ENCODE measurements around the gene ANKZF1. TPM values are rescaled to one million over a fixed set of nuclear protein-coding genes. Genes with fewer than 3 reads are reported as not detected.
A peak's percentile ranks its signal among the peaks of the same experiment; 100 is the strongest.
"Not testable (repeated sequence)": the region's sequence is repeated elsewhere in the genome, so short reads cannot be mapped to it uniquely, and the experiment has no call there.

Gene ANKZF1
- total RNA-seq, 1 donor from 2014 or later, result 43.8 TPM

GRCh38 chr2:219254590-219255201 is 25.1 kb downstream of the ANKZF1 start:
- Histone ChIP-seq H2AFZ (ENCODE audit: low read depth, low read length) (peak overlapping the region; percentile 70), H3K9me3 (ENCODE audit: insufficient read depth, low read depth, low read length) (no peaks in the 10 kb centered on the region), H3K79me2 (ENCODE audit: insufficient read depth, low read length) (no peaks in the 10 kb centered on the region), H3K4me1 (ENCODE audit: insufficient read depth, low read length) (peaks cover 38% of the 10 kb centered on the region), H3K27me3 (ENCODE audit: insufficient read depth, low read length) (peaks cover 29% of the 10 kb centered on the region), H3K36me3 (ENCODE audit: insufficient read depth, low read length) (no peaks in the 10 kb centered on the region), H3K27ac (ENCODE audit: low read depth, low read length) (no peak overlapping the region), H3K9ac (ENCODE audit: low read length) (peak overlapping the region; percentile 49), H3K4me3 (ENCODE audit: insufficient read depth, low read depth, low read length) (peak overlapping the region; percentile 47), H3K4me2 (ENCODE audit: low read length) (peak overlapping the region; percentile 94), H4K20me1 (ENCODE audit: insufficient read depth, low read length) (peaks cover 3% of the 10 kb centered on the region)
- H3K4me1 Mint-ChIP-seq (ENCODE audit: low read depth, unreplicated experiment), result peaks cover 22% of the 10 kb centered on the region
- H3K4me3 Mint-ChIP-seq (ENCODE audit: unreplicated experiment), result peak overlapping the region; percentile 37
- H3K27me3 Mint-ChIP-seq (ENCODE audit: low read depth, unreplicated experiment), result peaks cover 22% of the 10 kb centered on the region
- H3K36me3 Mint-ChIP-seq (ENCODE audit: low read depth, unreplicated experiment), result peaks cover 3% of the 10 kb centered on the region
- H3K9me3 Mint-ChIP-seq (ENCODE audit: unreplicated experiment), result no peaks in the 10 kb centered on the region
- DNase-seq (ENCODE audit: low read depth) (no peak), FAIRE-seq (no peak)
- TF ChIP-seq, protein P1, sequence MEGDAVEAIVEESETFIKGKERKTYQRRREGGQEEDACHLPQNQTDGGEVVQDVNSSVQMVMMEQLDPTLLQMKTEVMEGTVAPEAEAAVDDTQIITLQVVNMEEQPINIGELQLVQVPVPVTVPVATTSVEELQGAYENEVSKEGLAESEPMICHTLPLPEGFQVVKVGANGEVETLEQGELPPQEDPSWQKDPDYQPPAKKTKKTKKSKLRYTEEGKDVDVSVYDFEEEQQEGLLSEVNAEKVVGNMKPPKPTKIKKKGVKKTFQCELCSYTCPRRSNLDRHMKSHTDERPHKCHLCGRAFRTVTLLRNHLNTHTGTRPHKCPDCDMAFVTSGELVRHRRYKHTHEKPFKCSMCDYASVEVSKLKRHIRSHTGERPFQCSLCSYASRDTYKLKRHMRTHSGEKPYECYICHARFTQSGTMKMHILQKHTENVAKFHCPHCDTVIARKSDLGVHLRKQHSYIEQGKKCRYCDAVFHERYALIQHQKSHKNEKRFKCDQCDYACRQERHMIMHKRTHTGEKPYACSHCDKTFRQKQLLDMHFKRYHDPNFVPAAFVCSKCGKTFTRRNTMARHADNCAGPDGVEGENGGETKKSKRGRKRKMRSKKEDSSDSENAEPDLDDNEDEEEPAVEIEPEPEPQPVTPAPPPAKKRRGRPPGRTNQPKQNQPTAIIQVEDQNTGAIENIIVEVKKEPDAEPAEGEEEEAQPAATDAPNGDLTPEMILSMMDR (IDR thresholded peaks at IDR 0.05; ENCODE audit: insufficient read depth, low read depth, low read length), result no peak
- H3K27ac Mint-ChIP-seq (ENCODE audit: unreplicated experiment), result peak overlapping the region; percentile 74

DNA sequence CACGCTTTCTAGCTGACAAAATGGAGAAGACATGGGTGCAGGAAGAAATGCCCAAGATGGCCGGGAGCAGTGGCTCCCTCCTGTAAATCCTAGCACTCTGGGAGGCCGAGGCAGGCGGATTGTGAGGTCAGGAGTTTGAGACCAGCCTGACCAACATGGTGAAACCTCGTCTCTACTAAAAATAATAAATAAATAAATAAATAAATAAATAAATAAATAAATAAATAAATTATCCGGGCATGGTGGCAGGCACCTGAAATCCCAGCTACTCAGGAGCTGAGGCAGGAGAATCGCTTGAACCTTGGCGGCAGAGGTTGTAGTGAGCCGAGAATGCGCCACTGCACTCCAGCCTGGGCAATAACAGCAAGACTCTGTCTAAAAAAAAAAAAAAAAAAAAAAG is 29.3 kb downstream of the ANKZF1 start:
- H3K79me2 ChIP-seq (ENCODE audit: insufficient read depth, low read length); H3K4me3 ChIP-seq (ENCODE audit: insufficient read depth, low read depth, low read length); H4K20me1 ChIP-seq (ENCODE audit: insufficient read depth, low read length); H3K36me3 Mint-ChIP-seq (ENCODE audit: low read depth, unreplicated experiment); H3K27ac ChIP-seq (ENCODE audit: low read depth, low read length); H3K4me1 ChIP-seq (ENCODE audit: insufficient read depth, low read length); H3K9ac ChIP-seq (ENCODE audit: low read length); FAIRE-seq; H2AFZ ChIP-seq (ENCODE audit: low read depth, low read length); H3K4me2 ChIP-seq (ENCODE audit: low read length); H3K4me1 Mint-ChIP-seq (ENCODE audit: low read depth, unreplicated experiment); H3K4me3 Mint-ChIP-seq (ENCODE audit: unreplicated experiment); DNase-seq (ENCODE audit: low read depth); H3K36me3 ChIP-seq (ENCODE audit: insufficient read depth, low read length); H3K9me3 Mint-ChIP-seq (ENCODE audit: unreplicated experiment); H3K9me3 ChIP-seq (ENCODE audit: insufficient read depth, low read depth, low read length); H3K27ac Mint-ChIP-seq (ENCODE audit: unreplicated experiment): not testable (repeated sequence)
- H3K27me3 Mint-ChIP-seq (ENCODE audit: low read depth, unreplicated experiment), result peaks cover 31% of the 10 kb centered on the region
- H3K27me3 ChIP-seq (ENCODE audit: insufficient read depth, low read length), result peaks cover 44% of the 10 kb centered on the region

DNA sequence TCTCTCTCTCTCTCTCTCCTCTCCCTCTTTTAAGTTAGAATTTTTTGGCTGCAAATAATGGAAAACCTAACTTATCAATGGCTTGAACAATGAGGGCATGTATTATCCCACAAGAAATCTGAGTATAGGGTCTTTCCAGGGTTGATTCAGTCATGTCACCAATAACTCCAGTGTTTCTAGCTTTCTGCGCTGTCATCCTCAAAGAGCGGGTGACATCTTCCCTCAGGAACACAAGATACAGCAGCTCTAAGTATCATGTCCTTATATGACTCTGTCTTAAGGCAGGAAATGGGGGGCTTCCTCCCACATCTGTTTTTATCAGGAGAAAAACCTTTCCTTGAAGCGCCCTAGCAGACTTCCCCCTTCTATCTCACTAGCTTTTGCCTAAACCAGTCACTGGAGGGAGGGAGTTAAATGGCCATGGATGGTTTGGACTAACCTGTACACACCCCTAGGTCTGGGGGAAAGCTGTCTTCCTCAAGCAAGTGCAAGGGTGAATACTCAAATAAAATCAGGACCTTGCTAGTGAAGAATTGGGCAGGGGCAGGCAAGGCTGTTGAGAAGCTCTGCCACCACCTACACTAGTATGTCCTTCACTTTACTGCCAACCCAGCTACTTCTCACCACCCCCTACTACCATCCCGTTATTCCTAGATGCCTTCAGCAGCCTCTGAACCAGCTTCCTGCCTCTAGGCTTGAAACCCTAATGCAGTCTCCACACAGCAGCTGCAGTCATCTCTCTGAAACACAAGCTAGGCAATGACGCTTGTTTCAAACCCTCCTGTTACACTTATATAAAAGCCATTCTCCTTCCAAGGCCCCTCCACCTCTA is 31.6 kb downstream of the ANKZF1 start:
- H3K4me2 ChIP-seq (ENCODE audit: low read length), result no peak overlapping the region
- H3K9ac ChIP-seq (ENCODE audit: low read length), result no peak overlapping the region
- Mint-ChIP-seq H3K4me1 (ENCODE audit: low read depth, unreplicated experiment) (peaks cover 4% of the 10 kb centered on the region), H3K9me3 (ENCODE audit: unreplicated experiment) (no peaks in the 10 kb centered on the region), H3K27me3 (ENCODE audit: low read depth, unreplicated experiment) (peaks cover 19% of the 10 kb centered on the region), H3K4me3 (ENCODE audit: unreplicated experiment) (no peak overlapping the region), H3K36me3 (ENCODE audit: low read depth, unreplicated experiment) (no peaks in the 10 kb centered on the region), H3K27ac (ENCODE audit: unreplicated experiment) (no peak overlapping the region)
- DNase-seq (ENCODE audit: low read depth) (no peak), FAIRE-seq (no peak)
- no peaks in the 10 kb centered on the region for H3K9me3 ChIP-seq (ENCODE audit: insufficient read depth, low read depth, low read length)
- H3K27me3 ChIP-seq (ENCODE audit: insufficient read depth, low read length), result peaks cover 26% of the 10 kb centered on the region
- no peaks in the 10 kb centered on the region for H3K4me1 ChIP-seq (ENCODE audit: insufficient read depth, low read length)
- no peaks in the 10 kb centered on the region for H3K36me3 ChIP-seq (ENCODE audit: insufficient read depth, low read length)
- H4K20me1 ChIP-seq (ENCODE audit: insufficient read depth, low read length), result no peaks in the 10 kb centered on the region
- H3K79me2 ChIP-seq (ENCODE audit: insufficient read depth, low read length), result no peaks in the 10 kb centered on the region
- no peak overlapping the region for H3K27ac ChIP-seq (ENCODE audit: low read depth, low read length)
- TF ChIP-seq, protein P1 (IDR thresholded peaks at IDR 0.05; ENCODE audit: insufficient read depth, low read depth, low read length), result no peak
- TF ChIP-seq EZH2 (IDR thresholded peaks at IDR 0.05; ENCODE audit: insufficient read depth, low read length), result no peak
- H2AFZ ChIP-seq (ENCODE audit: low read depth, low read length), result no peak overlapping the region
- no peak overlapping the region for H3K4me3 ChIP-seq (ENCODE audit: insufficient read depth, low read depth, low read length)

Data from astrocyte (in vitro differentiated cells and primary cell).